Measurements from ENCODE around the gene EYA4. TPM values are rescaled to one million over a fixed set of nuclear protein-coding genes. Genes with fewer than 3 reads are reported as not detected.

EYA4 gene
- total and polyA plus RNA-seq, 2 donors (not counting 3 experiments of a cell fraction or from before 2014, with no cell fraction given): not detected

DNA sequence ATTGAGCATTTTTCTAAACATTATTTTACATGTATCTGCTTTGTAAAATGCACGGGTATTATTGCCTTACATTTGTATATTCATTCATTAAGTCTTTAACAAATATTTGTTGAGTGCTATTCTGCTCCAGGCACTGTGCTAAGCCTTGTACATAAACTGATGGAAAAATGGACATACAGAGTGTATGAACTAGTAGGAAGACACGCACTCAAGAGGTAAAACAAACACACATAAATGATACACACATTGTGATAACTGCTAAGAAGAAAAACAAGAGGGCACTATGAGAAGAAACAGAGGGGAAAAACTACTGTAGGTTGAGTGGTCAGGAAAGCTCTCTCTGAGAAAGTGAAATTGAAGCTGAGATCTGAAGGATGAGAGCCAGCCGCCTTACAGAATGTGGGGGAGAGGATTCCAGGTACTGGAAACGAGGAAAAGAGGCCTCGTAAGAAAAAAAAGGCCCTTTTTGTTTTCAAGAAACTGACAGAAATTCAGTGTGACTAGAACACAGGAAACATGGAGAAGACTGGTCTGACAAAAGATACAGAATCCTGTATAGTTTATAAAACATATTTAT is 117.5 kb downstream of the EYA4 start:
- no peaks in the 10 kb centered on the region for H3K4me1 ChIP-seq (ENCODE audit: control insufficient read depth, extremely low read depth, insufficient read depth, low read length)
- H3K9me1 ChIP-seq (replicated peaks; ENCODE audit: control insufficient read depth, extremely low read depth, insufficient read depth, low read length): no peaks in the 10 kb centered on the region
- H4K20me1 ChIP-seq (replicated peaks; ENCODE audit: control insufficient read depth, extremely low read depth, insufficient read depth, low read length): no peaks in the 10 kb centered on the region
- intact Hi-C loops (cut with micrococcal nuclease) (no loop called here), dilution Hi-C loops (cut with MboI; ENCODE audit: extremely low pct_ligation_motif_present, low sequenced_read_pairs) (no loop called here)
- no peak overlapping the region for H3K4me2 ChIP-seq (ENCODE audit: insufficient read depth, low read length)
- no peak overlapping the region for H2AFZ ChIP-seq (ENCODE audit: low read depth, low read length)
- no peak overlapping the region for H3K9ac ChIP-seq (replicated peaks; ENCODE audit: extremely low read depth, insufficient read depth, low read length)
- ChIA-PET CTCF (no interaction called here), POLR2A (no interaction called here)
- no peak overlapping the region for H3K4me3 ChIP-seq (replicated peaks in 1 of 3; ENCODE audit: insufficient read depth in 1 of 3, low read depth in 1 of 3, low read length in 3 of 3)
- no peak for TF ChIP-seq EZH2 (IDR thresholded peaks at IDR 0.05; ENCODE audit: borderline replicate concordance, low read depth, low read length, severe bottlenecking)
- no peak for TF ChIP-seq JUN (IDR thresholded peaks at IDR 0.05; ENCODE audit: borderline replicate concordance, insufficient read depth, insufficient read length, low read depth)
- TF ChIP-seq, protein P1, sequence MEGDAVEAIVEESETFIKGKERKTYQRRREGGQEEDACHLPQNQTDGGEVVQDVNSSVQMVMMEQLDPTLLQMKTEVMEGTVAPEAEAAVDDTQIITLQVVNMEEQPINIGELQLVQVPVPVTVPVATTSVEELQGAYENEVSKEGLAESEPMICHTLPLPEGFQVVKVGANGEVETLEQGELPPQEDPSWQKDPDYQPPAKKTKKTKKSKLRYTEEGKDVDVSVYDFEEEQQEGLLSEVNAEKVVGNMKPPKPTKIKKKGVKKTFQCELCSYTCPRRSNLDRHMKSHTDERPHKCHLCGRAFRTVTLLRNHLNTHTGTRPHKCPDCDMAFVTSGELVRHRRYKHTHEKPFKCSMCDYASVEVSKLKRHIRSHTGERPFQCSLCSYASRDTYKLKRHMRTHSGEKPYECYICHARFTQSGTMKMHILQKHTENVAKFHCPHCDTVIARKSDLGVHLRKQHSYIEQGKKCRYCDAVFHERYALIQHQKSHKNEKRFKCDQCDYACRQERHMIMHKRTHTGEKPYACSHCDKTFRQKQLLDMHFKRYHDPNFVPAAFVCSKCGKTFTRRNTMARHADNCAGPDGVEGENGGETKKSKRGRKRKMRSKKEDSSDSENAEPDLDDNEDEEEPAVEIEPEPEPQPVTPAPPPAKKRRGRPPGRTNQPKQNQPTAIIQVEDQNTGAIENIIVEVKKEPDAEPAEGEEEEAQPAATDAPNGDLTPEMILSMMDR (IDR thresholded peaks at IDR 0.05; ENCODE audit: extremely low read depth in 1 of 2, insufficient read depth in 1 of 2, low read depth in 1 of 2, low read length in 2 of 2): no peak
- TF ChIP-seq GATA2 (IDR thresholded peaks at IDR 0.05; ENCODE audit: insufficient read depth, insufficient read length, low read depth, low read length): no peak
- no peak for TF ChIP-seq FOS (IDR thresholded peaks at IDR 0.05; ENCODE audit: borderline replicate concordance, insufficient read depth, low read length)
- TF ChIP-seq POLR2A (IDR thresholded peaks at IDR 0.05; ENCODE audit: low read depth, low read length): no peak
- TF ChIP-seq MYC (IDR thresholded peaks at IDR 0.05; ENCODE audit: low read depth, low read length): no peak
- TF ChIP-seq POLR2AphosphoS5 (IDR thresholded peaks at IDR 0.05; ENCODE audit: insufficient read depth, low read depth, low read length): no peak
- no peak for TF ChIP-seq MAX (IDR thresholded peaks at IDR 0.05; ENCODE audit: insufficient read depth, insufficient read length)
- DNase-seq (ENCODE audit: low read depth, low spot score) (no peak), FAIRE-seq (no peak)
- BruUV-seq (replicated peaks): no TSS peak
- H3K27me3 ChIP-seq (ENCODE audit: control insufficient read depth in 2 of 2, insufficient read depth in 2 of 2, low read length in 2 of 2): no peaks in the 10 kb centered on the region
- H3K27ac ChIP-seq (ENCODE audit: insufficient read depth, low read depth, low read length): no peak overlapping the region
- H3K79me2 ChIP-seq (ENCODE audit: control insufficient read depth, insufficient read depth, low read length): no peaks in the 10 kb centered on the region
- no peaks in the 10 kb centered on the region for H3K9me3 ChIP-seq (replicated peaks; ENCODE audit: control insufficient read depth, insufficient read depth, low read length)
- no peaks in the 10 kb centered on the region for H3K36me3 ChIP-seq (ENCODE audit: control insufficient read depth in 2 of 2, extremely low read depth in 1 of 2, insufficient read depth in 2 of 2, low read length in 2 of 2)
